HEK293 (cell line): ENCODE measurements around the gene KIFC1.
"Not testable (repeated sequence)": the region's sequence is repeated elsewhere in the genome, so short reads cannot be mapped to it uniquely, and the experiment has no call there.

Source experiments
- BCL11A ChIP-seq: fragments of 450-650 bp; formaldehyde crosslinking; IDR thresholded peaks from 2 replicates; pipeline ENCODE4 v1.5.1; 2016; ENCODE audit warnings: low read depth, missing biosample characterization, missing genetic modification characterization
- CTCF ChIP-seq: fragments of 450-650 bp; formaldehyde crosslinking; IDR thresholded peaks from 2 replicates; pipeline ENCODE4 v1.5.1; 2016; ENCODE audit warnings: missing biosample characterization, missing genetic modification characterization
- KLF17 ChIP-seq: fragments of 450-650 bp; formaldehyde crosslinking; IDR thresholded peaks from 2 replicates; pipeline ENCODE4 v1.5.1; 2016; ENCODE audit warnings: missing biosample characterization, missing genetic modification characterization
- SP2 ChIP-seq: fragments of 450-650 bp; formaldehyde crosslinking; IDR thresholded peaks from 2 replicates; pipeline ENCODE4 v1.5.1; 2016; ENCODE audit warnings: missing biosample characterization, missing genetic modification characterization
- YY1 ChIP-seq: fragments of 450-650 bp; formaldehyde crosslinking; IDR thresholded peaks from 2 replicates; pipeline ENCODE4 v1.5.1; 2018; ENCODE audit warnings: missing biosample characterization, missing genetic modification characterization
- ZIC2 ChIP-seq: fragments of 450-650 bp; formaldehyde crosslinking; IDR thresholded peaks from 2 replicates; pipeline ENCODE4 v1.5.1; 2016; ENCODE audit warnings: missing biosample characterization, missing genetic modification characterization
- ZNF341 ChIP-seq: fragments of 450-650 bp; formaldehyde crosslinking; IDR thresholded peaks from 2 replicates; pipeline ENCODE4; 2016; ENCODE audit warnings: low read depth, missing biosample characterization, missing genetic modification characterization
- ZNF394 ChIP-seq: fragments of 450-650 bp; formaldehyde crosslinking; IDR thresholded peaks from 2 replicates; pipeline ENCODE4 v1.5.1; 2016; ENCODE audit warnings: missing biosample characterization, missing genetic modification characterization, mild to moderate bottlenecking, moderate library complexity, borderline replicate concordance
- ZNF658 ChIP-seq: fragments of 450-650 bp; formaldehyde crosslinking; IDR thresholded peaks from 2 replicates; pipeline ENCODE4; 2016; ENCODE audit warnings: missing biosample characterization, missing genetic modification characterization
- ZNF777 ChIP-seq: fragments of 450-650 bp; formaldehyde crosslinking; IDR thresholded peaks from 2 replicates; pipeline ENCODE4 v1.5.1; 2017; ENCODE audit warnings: missing biosample characterization, missing genetic modification characterization, borderline replicate concordance
- ZNF843 ChIP-seq: fragments of 450-650 bp; formaldehyde crosslinking; IDR thresholded peaks from 2 replicates; pipeline ENCODE4 v1.5.1; 2016; ENCODE audit warnings: missing biosample characterization, missing genetic modification characterization
- TF ChIP-seq, protein P1 (sequence below): fragments of 450-650 bp; formaldehyde crosslinking; IDR thresholded peaks from 2 replicates; pipeline ENCODE4 v1.5.1; 2016; ENCODE audit warnings: missing biosample characterization, missing genetic modification characterization
- TF ChIP-seq, protein P2 (sequence below): fragments of 450-650 bp; IDR thresholded peaks from 2 replicates; pipeline ENCODE4 v1.5.1; 2018; ENCODE audit warnings: missing biosample characterization, mild to moderate bottlenecking, missing genetic modification characterization

- TF ChIP-seq ZNF394 (tag by site-specific recombination); KLF17 (tag by site-specific recombination); CTCF; YY1; ZNF658 (tag by site-specific recombination); SP2; ZIC2 (tag by site-specific recombination); ZNF341 (tag by site-specific recombination); ZNF843 (tag by site-specific recombination); ZNF777 (tag by site-specific recombination); BCL11A (tag by site-specific recombination): not testable (repeated sequence)
- TF ChIP-seq, protein P1, sequence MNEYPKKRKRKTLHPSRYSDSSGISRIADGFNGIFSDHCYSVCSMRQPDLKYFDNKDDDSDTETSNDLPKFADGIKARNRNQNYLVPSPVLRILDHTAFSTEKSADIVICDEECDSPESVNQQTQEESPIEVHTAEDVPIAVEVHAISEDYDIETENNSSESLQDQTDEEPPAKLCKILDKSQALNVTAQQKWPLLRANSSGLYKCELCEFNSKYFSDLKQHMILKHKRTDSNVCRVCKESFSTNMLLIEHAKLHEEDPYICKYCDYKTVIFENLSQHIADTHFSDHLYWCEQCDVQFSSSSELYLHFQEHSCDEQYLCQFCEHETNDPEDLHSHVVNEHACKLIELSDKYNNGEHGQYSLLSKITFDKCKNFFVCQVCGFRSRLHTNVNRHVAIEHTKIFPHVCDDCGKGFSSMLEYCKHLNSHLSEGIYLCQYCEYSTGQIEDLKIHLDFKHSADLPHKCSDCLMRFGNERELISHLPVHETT, result not testable (repeated sequence)
- TF ChIP-seq, protein P2, sequence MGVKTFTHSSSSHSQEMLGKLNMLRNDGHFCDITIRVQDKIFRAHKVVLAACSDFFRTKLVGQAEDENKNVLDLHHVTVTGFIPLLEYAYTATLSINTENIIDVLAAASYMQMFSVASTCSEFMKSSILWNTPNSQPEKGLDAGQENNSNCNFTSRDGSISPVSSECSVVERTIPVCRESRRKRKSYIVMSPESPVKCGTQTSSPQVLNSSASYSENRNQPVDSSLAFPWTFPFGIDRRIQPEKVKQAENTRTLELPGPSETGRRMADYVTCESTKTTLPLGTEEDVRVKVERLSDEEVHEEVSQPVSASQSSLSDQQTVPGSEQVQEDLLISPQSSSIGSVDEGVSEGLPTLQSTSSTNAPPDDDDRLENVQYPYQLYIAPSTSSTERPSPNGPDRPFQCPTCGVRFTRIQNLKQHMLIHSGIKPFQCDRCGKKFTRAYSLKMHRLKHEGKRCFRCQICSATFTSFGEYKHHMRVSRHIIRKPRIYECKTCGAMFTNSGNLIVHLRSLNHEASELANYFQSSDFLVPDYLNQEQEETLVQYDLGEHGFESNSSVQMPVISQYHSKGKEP, result not testable (repeated sequence)
Measured at GRCh38 chr6:33365206-33365971, 26.2 kb upstream of the KIFC1 start.
